Activated CD8-positive, alpha-beta T cell treated with anti-CD3 and anti-CD28 coated beads, Interleukin-2, amount 10 ng/mL, durations not matched to agents 7 days and 5 days (primary cell): ENCODE data around the gene PCYOX1L. TPM values are rescaled to one million over a fixed set of nuclear protein-coding genes. Genes with fewer than 3 reads are reported as not detected.

Experiments
- ATAC-seq: fragments of 150-1000 bp; cut with Tn5 transposase; one replicate; pipeline ENCODE4 v1.10.0; 2021; ENCODE audit warnings: moderate library complexity
- CTCF ChIA-PET: fragments of 350-600 bp; sonication (Branson Sonifier 250); formaldehyde crosslinking; loops from one replicate; lab custom pipeline; 2021; ENCODE audit warnings: antibody characterized with exemption; lab: Charles Lee
- POLR2A ChIA-PET: fragments of 350-600 bp; sonication (Branson Sonifier 250); formaldehyde crosslinking; loops from one replicate; lab custom pipeline; 2021; ENCODE audit warnings: antibody characterized with exemption; lab: Charles Lee
- DNase-seq: peaks from one replicate; pipeline ENCODE4 v3.0.0-alpha.2; 2020
- H3K27ac Mint-ChIP-seq: one replicate; pipeline ENCODE4 v1.8.0; 2021; ENCODE audit warnings: mild to moderate bottlenecking, mixed read lengths
- H3K27me3 Mint-ChIP-seq: one replicate; pipeline ENCODE4 v1.8.0; 2021; ENCODE audit warnings: low read depth, mixed read lengths
- H3K36me3 Mint-ChIP-seq: one replicate; pipeline ENCODE4 v1.8.0; 2021; ENCODE audit warnings: low read depth, mixed read lengths
- H3K4me1 Mint-ChIP-seq: one replicate; pipeline ENCODE4 v1.8.0; 2021; ENCODE audit warnings: low read depth, mixed read lengths
- H3K4me3 Mint-ChIP-seq: one replicate; pipeline ENCODE4 v1.8.0; 2021; ENCODE audit warnings: mild to moderate bottlenecking, mixed read lengths
- H3K9me3 Mint-ChIP-seq: one replicate; pipeline ENCODE4 v1.8.0; 2022; ENCODE audit warnings: mixed read lengths; ENCODE audit not compliant: insufficient read depth
- total RNA-seq, 2 experiments: library from RNA; stranded (reverse); gene quantifications; one replicate each; pipeline ENCODE4 v1.2.3, GENCODE V29; 2021

PCYOX1L gene, protein sequence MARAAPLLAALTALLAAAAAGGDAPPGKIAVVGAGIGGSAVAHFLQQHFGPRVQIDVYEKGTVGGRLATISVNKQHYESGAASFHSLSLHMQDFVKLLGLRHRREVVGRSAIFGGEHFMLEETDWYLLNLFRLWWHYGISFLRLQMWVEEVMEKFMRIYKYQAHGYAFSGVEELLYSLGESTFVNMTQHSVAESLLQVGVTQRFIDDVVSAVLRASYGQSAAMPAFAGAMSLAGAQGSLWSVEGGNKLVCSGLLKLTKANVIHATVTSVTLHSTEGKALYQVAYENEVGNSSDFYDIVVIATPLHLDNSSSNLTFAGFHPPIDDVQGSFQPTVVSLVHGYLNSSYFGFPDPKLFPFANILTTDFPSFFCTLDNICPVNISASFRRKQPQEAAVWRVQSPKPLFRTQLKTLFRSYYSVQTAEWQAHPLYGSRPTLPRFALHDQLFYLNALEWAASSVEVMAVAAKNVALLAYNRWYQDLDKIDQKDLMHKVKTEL
- 10 to 100 TPM; 33.9 to 35.0 TPM for total RNA-seq

DNA sequence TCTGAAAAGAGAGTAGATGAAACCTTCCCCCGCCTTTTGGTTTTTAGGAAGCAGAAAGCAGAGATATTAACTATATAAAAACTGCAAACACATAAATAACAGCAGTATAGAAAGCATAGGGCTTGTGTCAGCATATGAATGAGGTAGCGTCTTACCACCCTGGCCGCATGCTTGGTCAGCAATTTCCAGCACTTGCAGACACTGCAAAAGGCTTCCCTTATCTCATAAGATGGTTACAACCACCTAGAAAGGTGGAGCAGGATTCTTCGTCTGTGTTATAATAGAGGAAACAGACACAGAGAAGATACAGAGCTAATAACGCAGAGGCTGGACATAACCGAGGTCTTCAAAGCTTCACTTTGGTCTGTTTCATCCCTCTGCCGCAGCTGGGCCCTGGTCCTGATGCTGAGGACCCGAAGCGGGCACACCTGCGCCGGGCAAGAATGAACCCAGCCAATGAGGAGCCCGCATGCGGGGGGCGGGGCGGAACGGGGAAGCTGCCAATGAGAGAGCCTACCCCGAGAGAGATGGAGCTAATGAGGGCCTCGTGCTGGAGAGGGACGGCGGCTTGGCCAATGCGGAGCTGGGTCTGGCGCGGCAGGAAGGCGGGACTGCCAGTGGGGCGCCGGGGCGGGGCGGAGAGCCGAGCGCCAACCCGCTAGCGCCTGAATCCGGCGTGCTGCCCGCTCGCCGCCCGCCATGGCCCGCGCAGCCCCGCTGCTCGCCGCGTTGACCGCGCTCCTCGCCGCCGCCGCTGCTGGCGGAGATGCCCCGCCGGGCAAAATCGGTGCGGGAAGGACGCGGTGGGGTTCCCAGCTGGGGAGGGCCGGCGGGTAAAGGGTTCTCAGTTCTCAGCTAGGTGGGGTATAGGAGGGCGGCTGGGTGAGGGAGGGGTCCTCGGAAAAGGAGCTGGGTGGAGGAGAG is at the start of gene PCYOX1L:
Gene PCYOX1L, plus strand, starts transcription at position 677 of the 924 bp plus-strand sequence. Its CDS starts 23 bp downstream, at position 700.
- Mint-ChIP-seq H3K4me3 (peak within 1 kb of the TSS; percentile 97), H3K27ac (peak within 1 kb of the TSS; percentile 91), H3K9me3 (no peaks in the 10 kb centered on the region), H3K36me3 (peaks cover 55% of the 10 kb centered on the region), H3K27me3 (no peaks in the 10 kb centered on the region), H3K4me1 (peaks cover 74% of the 10 kb centered on the region)
- DNase-seq (peak; percentile 95), ATAC-seq (peak; percentile 99)
- POLR2A ChIA-PET: interaction anchor here (0.6 to 6.0 kb wide), 6 partner anchors 11 to 195 kb away, joined by 3 to 57 read pairs (median 4); partner anchors contain the start of genes CSNK1A1 and GRPEL2
- CTCF ChIA-PET: interaction anchor here (0.8 to 5.4 kb wide), 13 partner anchors 8 to 207 kb away, joined by 3 to 68 read pairs (median 4); partner anchors contain the start of genes CSNK1A1 and GRPEL2

DNA sequence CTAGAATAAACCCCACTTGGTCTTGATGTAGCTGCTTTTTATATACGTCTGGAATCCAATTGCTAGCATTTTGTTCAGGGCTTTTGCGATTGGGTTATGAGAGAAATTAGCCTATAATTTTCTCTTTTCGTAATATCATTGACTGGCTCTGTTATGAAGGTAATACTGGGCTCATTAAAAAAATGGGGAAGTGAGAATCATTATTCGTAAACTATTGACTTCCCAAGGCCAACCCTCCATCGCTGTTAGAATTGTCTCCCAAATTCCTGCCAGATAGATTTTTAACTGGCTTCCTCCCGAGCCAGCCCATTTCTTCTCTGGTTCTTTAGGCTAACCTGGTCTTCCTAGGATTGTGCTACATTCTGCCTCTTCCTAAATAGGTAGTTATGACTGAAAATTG is 48.5 kb upstream of the PCYOX1L start:
- H3K27ac Mint-ChIP-seq: no peak overlapping the region
- H3K4me1 Mint-ChIP-seq: peaks cover 4% of the 10 kb centered on the region
- ChIA-PET CTCF (interaction anchor here (1.3 to 2.3 kb wide), 4 partner anchors 8 to 63 kb away, joined by 3 to 13 read pairs (median 4); no protein-coding TSS in a partner anchor), POLR2A (no interaction called here)
- no peak for ATAC-seq
- no peak for DNase-seq
- H3K27me3 Mint-ChIP-seq: no peaks in the 10 kb centered on the region
- no peaks in the 10 kb centered on the region for H3K36me3 Mint-ChIP-seq
- H3K9me3 Mint-ChIP-seq: no peaks in the 10 kb centered on the region
- H3K4me3 Mint-ChIP-seq: no peak overlapping the region

DNA sequence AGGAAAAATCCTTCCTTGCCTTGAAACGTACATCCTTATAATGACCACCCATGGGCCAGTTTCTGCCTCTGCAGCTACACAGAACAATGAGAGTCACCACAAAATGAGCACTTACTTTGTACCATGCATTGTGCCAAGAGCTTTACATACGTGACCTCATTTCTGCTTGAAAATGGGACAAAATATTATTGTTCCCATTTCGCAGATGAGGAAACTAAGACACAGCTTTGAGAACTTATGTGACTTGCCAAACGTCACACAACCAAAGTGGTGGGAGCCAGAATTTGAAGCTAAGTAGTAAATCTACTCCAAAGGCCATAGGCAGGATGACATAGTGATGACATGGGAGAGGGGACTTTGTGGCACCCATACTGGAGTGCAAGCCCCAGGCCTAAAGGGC is 47.4 kb upstream of the PCYOX1L start:
- no peaks in the 10 kb centered on the region for H3K36me3 Mint-ChIP-seq
- peaks cover 4% of the 10 kb centered on the region for H3K4me1 Mint-ChIP-seq
- no peak overlapping the region for H3K4me3 Mint-ChIP-seq
- CTCF ChIA-PET: no interaction called here
- ATAC-seq (no peak), DNase-seq (no peak)
- no peak overlapping the region for H3K27ac Mint-ChIP-seq
- H3K27me3 Mint-ChIP-seq: no peaks in the 10 kb centered on the region
- POLR2A ChIA-PET: interaction anchor here (0.7 kb wide), 1 partner anchor 16 kb away, joined by 3 read pairs; no protein-coding TSS in a partner anchor
- no peaks in the 10 kb centered on the region for H3K9me3 Mint-ChIP-seq

DNA sequence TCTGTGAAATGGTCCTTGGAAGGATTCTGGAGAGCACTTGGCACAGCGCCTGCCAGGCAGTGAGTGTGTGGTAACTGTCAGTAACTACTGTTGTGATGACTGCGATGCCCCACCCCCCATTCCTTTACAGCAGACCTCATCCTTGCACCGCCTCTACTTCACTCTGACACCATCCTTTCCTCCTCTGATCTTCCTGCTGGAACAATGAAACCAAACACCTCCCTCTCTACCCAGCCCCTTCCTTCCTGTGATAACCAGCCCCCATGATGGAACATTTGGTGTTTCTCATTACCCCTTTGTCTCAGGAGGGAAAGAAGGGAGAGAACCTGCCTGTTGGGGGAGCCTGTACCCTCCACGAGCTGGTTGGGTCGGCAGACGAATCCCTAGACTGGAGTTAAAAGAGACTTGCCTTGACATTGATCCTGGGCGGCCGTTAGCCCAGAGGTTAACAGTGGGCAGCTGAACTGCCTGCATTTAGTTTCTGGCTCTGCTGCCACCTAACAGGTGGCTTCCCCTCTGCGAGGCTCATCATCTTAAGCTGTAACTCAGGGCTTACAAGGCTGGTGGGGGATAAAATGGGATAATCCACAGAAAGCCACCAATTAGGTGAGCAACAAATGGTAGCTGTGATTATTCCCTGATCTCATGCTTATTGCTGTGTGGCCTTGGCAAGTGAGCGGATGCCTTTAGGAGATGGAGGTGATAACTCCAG is 46.7 kb upstream of the PCYOX1L start:
- ATAC-seq (no peak), DNase-seq (no peak)
- ChIA-PET POLR2A (interaction anchor here (0.7 kb wide), 1 partner anchor 16 kb away, joined by 3 read pairs; no protein-coding TSS in a partner anchor), CTCF (interaction anchor here (1.0 to 1.6 kb wide), 2 partner anchors 61 to 241 kb away, joined by 3 to 6 read pairs; partner anchors contain the start of gene CSNK1A1)
- Mint-ChIP-seq H3K27me3 (no peaks in the 10 kb centered on the region), H3K4me3 (no peak overlapping the region), H3K9me3 (no peaks in the 10 kb centered on the region), H3K36me3 (no peaks in the 10 kb centered on the region), H3K27ac (no peak overlapping the region), H3K4me1 (peaks cover 4% of the 10 kb centered on the region)

DNA sequence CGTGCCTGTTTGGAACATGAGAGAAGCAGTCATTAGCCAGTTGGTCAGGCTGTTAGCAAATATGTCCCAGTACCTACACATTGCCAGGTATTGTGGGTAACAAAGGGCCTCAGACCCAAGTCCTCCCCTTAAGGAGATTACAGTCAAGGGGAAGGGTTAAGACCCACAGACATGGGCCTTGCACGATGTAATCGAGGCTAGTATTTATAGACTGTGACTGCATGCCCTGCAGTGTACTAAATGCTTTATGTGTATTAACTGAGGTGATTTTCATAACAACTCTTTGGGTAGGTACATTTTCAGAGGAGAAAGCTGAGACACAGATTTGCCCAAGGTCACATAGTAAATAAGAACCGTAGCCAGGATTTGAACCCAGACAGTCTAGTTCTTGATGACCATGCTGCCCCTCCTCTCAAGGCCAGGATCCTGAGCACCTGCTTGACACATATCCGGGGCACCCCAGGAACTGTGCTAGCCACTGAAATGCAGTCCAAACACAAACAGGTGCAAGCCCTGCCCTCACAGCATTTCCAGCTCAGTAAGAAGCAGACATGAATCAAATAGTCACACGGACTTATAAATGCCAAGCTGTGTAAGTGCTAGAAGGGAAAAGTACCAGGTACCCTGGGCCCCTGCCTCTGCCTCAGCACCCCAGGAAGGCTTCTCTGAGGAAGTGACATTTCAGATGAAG is 44.5 kb upstream of the PCYOX1L start:
- DNase-seq (no peak), ATAC-seq (no peak)
- ChIA-PET POLR2A (no interaction called here), CTCF (interaction anchor here (0.8 to 9.1 kb wide), 4 partner anchors 23 to 122 kb away, joined by 3 to 94 read pairs (median 4); no protein-coding TSS in a partner anchor)
- Mint-ChIP-seq H3K4me3 (no peak overlapping the region), H3K27me3 (no peaks in the 10 kb centered on the region), H3K4me1 (peaks cover 4% of the 10 kb centered on the region), H3K27ac (no peak overlapping the region), H3K36me3 (no peaks in the 10 kb centered on the region), H3K9me3 (no peaks in the 10 kb centered on the region)

DNA sequence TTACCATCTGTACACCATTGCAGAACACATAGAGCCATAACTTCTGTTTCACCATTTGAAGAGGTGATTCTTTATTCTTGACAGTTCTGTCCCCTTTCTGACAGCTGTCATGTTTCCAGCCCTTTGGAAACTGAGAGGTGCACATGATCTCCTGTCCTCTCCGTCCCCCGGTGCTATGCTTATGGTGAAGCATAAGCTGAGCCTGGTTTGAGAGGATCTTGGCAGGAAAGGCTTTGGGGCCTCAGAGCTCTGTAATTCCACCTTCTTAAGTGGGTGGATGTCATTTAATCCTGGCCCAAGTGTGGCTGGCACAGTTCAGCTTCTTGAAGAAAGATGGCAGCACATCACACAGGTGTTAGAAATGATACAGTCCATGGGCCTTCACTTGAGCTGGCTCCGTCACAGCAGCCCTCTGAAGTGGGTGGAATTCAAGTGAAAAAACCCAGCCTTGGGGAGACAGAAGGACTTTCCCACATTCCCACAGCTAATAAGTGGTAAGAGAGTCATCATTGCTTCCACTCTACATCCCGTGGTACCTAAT is 43.2 kb upstream of the PCYOX1L start:
- Mint-ChIP-seq H3K9me3 (no peaks in the 10 kb centered on the region), H3K27ac (no peak overlapping the region), H3K4me1 (peaks cover 4% of the 10 kb centered on the region), H3K4me3 (no peak overlapping the region), H3K27me3 (no peaks in the 10 kb centered on the region), H3K36me3 (no peaks in the 10 kb centered on the region)
- POLR2A ChIA-PET: interaction anchor here (0.5 to 0.6 kb wide), 2 partner anchors 1157 to 1917 kb away, joined by 3 read pairs; no protein-coding TSS in a partner anchor
- DNase-seq: no peak
- no peak for ATAC-seq
- CTCF ChIA-PET: interaction anchor here (0.6 to 9.1 kb wide), 12 partner anchors 13 to 238 kb away, joined by 3 to 94 read pairs (median 4); partner anchors contain the start of gene GRPEL2

DNA sequence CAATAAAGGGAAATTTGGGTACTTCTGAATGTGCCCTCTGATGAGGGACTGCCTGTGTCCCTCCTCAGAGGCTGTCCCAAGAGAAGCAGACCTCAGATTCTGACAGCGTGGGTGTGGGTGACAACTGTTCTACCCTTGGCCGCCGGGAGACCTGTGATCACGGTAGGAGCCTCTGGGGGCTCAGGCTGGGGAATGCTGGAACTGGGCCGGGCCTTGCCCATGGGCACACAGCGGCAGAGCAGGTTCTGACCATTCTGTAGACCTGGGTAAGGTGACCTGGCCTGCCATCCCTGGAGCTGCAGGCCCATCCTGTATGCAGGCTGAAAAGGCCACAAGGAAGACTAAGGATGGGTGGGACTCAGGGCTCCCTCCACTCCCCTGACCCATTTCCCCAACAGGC is 42.1 kb upstream of the PCYOX1L start:
- no peak overlapping the region for H3K4me3 Mint-ChIP-seq
- ATAC-seq (no peak), DNase-seq (no peak)
- H3K9me3 Mint-ChIP-seq: no peaks in the 10 kb centered on the region
- ChIA-PET POLR2A (no interaction called here), CTCF (interaction anchor here (0.9 to 9.1 kb wide), 6 partner anchors 12 to 237 kb away, joined by 3 to 94 read pairs (median 7); no protein-coding TSS in a partner anchor)
- no peaks in the 10 kb centered on the region for H3K27me3 Mint-ChIP-seq
- H3K27ac Mint-ChIP-seq: no peak overlapping the region
- peaks cover 4% of the 10 kb centered on the region for H3K4me1 Mint-ChIP-seq
- H3K36me3 Mint-ChIP-seq: no peaks in the 10 kb centered on the region

DNA sequence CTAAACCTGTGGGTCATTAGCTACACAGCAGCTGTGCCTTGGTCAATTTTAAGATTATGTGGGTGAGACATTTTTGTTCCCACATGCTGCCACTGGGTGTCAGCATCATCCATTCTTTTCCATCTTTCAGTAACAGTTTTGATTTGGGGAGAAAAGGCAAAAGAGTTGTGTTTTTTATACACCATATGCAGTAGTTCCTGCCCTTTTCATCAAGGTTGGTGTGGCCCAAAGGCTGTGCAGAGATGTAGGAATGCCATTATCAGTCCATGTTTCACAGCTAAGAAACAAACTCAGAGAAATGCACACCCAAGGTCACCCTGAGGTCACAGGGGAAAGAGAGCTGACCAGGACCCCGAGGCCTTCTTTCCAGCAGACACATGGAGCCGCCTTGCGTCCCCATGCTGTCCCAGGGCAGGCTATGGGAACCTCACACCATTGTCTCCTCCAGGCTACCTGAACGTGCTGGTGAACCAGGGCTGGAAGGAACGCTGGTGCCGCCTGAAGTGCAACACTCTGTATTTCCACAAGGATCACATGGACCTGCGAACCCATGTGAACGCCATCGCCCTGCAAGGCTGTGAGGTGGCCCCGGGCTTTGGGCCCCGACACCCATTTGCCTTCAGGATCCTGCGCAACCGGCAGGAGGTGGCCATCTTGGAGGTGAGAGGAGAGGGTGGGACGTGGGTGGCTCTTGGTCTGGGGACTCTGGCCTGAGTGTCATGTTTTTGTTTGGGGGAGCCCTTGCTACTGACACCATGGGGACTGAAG is 40.4 kb upstream of the PCYOX1L start:
- no peaks in the 10 kb centered on the region for H3K4me1 Mint-ChIP-seq
- H3K27me3 Mint-ChIP-seq: no peaks in the 10 kb centered on the region
- H3K36me3 Mint-ChIP-seq: no peaks in the 10 kb centered on the region
- no peak overlapping the region for H3K4me3 Mint-ChIP-seq
- CTCF ChIA-PET: interaction anchor here (0.6 to 9.1 kb wide), 23 partner anchors 9 to 281 kb away, joined by 3 to 94 read pairs (median 4); partner anchors contain the start of genes CSNK1A1 and GRPEL2
- ATAC-seq (peak; percentile 55), DNase-seq (peak; percentile 48)
- H3K27ac Mint-ChIP-seq: no peak overlapping the region
- POLR2A ChIA-PET: no interaction called here
- H3K9me3 Mint-ChIP-seq: no peaks in the 10 kb centered on the region

DNA sequence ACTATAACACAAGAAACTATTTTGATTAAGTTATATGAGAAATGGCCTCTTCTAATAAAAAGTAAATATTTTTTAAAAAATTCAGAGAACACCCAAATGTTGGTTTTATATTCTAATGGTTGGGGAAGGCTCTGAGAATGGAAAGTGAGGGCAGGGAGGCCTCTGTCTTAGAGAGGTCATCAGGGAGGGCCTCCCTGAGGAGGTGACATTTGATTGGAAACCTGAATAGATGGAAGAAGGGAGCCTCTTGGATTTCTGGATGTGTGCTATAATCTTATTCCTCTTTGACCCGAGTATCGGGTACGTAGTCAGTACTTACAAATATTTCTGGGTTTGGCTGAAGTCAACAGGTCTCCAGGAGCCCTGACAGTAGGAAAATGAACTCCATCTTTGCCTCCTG is 38.7 kb upstream of the PCYOX1L start:
- DNase-seq (no peak), ATAC-seq (no peak)
- Mint-ChIP-seq H3K27me3 (no peaks in the 10 kb centered on the region), H3K27ac (no peak overlapping the region), H3K4me1 (no peaks in the 10 kb centered on the region), H3K4me3 (no peak overlapping the region), H3K9me3 (no peaks in the 10 kb centered on the region), H3K36me3 (no peaks in the 10 kb centered on the region)
- CTCF ChIA-PET: interaction anchor here (2.1 to 9.1 kb wide), 5 partner anchors 13 to 115 kb away, joined by 6 to 94 read pairs (median 15); partner anchors contain the start of gene GRPEL2
- POLR2A ChIA-PET: no interaction called here
